GM18526 (cell line): ENCODE results near the gene OR5H1.

Experiments
- POLR2A ChIP-seq: IDR thresholded peaks from 3 replicates; pipeline ENCODE4 v1.6.1; 2011; ENCODE audit not compliant: insufficient read length; ENCODE audit errors: extremely low read depth

OR5H1 gene

GRCh38 chr3:98182196-98182595 is 51.7 kb downstream of the OR5H1 start:
- TF ChIP-seq POLR2A = no peak

DNA sequence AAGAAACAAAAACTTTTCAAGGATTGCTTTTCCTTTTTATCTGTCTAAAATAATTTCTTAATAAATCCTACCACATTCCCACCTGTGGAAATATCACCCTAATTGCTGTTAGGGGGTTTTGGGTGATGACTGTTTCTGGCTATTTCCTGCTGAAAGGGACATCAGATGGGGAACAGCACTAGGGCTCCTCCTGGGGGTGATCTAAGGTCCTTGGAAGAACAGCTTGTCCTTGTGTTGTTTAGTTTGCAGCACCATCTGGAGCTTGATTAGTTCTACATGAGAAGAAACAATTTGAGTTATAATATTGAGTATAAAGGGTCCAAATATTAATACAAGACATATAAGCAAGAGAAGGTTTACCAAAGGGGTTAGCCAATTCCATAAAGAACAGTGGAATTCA is 54.7 kb downstream of the OR5H1 start:
- no peak for TF ChIP-seq POLR2A
